ENCODE measurements around the gene NR1D2. TPM values are rescaled to one million over a fixed set of nuclear protein-coding genes. Genes with fewer than 3 reads are reported as not detected.
"Not testable (repeated sequence)": the region's sequence is repeated elsewhere in the genome, so short reads cannot be mapped to it uniquely, and the experiment has no call there.

Gene NR1D2
- total RNA-seq (2014; rRNA removed; shearing (Covaris generic)): 27.6 and 35.2 TPM in 2 replicates

DNA sequence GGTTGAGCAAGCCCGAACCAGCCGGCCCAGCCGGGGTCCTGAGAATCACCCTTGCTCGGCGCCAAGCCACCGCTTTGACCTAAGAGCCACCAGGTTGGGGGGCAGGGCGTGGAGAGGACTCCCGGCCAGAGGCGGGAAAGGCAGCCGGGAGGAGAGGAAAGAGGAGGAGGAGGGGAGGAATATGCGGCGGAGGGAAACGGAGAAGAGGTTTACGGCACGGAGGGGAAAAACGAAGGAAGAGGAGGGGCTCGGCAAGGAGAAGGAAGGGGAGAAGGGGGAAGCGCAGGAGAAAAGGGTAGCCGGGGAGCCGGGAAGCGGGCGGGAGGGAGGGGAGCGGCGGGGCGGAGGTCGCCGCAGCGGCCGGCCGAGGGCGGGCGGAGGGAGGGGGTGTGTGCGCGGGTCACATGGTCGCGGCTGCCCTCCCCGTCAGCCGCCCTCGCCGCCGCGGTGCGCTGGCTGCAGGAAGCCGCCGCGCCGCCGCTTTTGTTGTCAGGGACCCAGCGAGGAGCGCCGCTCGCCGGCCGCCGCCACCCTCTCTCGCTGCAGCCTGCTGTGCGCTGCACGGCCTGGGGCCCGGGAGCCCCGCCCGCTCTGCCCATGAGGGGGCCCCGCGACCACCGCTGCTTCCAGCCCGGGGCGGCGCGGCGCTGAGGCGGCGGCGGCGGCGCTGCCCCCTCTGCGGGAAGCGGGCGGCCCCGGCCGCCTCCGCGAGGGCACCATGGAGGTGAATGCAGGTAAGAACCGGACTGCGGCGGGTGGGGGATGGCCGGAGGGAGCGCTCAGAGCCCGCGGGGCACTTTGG, at the start of gene NR1D2:
NR1D2 (plus strand) TSS at position 426 of the 802 bp plus-strand sequence; CDS start at position 719, 293 bp downstream.
- peak; percentile 69 for DNase-seq (ENCODE audit: low spot score)

DNA sequence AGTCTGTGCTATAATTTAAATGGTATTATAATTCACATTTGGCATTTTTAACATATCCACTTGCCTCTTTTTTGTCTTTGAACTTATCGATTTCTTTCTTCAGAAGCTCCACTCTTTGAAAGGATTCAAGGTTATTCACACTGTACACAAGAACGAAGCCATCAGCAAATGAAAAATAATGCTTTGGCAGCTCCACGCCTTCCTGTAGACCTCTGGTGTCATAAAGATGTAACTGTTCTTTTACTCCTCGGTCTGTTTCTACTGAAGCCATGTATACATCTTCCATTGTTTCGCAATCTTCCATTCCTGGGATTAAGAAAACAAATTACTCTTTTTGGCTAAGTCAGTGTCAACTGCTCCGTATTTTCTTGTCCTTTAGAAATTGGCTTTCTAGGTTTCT, 44.3 kb upstream of the NR1D2 start:
- DNase-seq (ENCODE audit: low spot score): no peak

DNA sequence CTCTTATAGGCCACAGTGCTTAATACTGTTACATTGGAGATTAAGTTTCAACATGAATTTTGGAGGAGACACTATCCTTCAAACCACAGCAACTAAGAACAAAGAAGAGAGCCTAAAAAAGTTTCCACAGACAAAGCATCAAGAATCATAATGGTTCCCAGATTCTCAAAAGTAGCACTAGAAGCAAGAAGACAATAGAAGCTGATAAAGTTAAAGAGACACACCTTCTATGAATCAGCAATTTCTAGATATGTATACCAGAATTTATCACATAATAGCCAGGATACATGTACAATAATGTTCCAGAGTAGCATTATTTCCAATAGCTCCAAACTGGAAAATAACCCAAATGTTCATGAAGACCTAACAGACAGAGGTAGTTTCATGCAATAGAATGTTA, 40.5 kb upstream of the NR1D2 start:
- no peak for DNase-seq (ENCODE audit: low spot score)

- DNase-seq (ENCODE audit: low spot score): no peak
Observed at GRCh38 chr3:23909341-23909740, 35.7 kb upstream of the NR1D2 start.

DNA sequence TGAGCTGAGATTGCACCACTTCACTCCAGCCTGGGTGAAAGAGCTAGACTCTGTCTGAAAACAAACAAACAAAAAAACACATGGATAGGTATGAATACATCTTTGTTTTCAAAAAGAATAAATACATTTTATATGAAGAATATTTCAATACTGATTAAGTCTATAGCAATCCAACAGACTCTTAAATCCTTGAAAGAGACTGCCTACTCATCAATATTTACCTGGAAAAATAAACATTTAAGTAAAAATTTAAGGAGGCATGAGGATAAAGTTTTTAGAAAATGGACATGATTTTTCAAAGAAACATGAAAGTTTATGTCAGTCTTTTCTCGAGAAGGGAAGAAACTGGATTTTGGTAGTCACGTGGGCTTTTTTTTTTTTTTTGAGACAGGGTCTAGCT, 33.7 kb upstream of the NR1D2 start:
- no peak for DNase-seq (ENCODE audit: low spot score)

DNA sequence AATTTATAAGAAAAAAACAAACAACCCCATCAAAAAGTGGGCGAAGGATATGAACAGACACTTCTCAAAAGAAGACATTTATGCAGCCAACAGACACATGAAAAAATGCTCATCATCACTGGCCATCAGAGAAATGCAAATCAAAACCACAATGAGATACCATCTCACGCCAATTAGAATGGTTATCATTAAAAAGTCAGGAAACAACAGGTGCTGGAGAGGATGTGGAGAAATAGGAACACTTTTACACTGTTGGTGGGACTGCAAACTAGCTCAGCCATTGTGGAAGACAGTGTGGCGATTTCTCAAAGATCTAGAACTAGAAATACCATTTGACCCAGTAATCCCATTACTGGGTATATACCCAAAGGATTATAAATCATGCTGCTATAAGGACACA, 32.8 kb upstream of the NR1D2 start:
- not testable (repeated sequence) for DNase-seq (ENCODE audit: low spot score)

DNA sequence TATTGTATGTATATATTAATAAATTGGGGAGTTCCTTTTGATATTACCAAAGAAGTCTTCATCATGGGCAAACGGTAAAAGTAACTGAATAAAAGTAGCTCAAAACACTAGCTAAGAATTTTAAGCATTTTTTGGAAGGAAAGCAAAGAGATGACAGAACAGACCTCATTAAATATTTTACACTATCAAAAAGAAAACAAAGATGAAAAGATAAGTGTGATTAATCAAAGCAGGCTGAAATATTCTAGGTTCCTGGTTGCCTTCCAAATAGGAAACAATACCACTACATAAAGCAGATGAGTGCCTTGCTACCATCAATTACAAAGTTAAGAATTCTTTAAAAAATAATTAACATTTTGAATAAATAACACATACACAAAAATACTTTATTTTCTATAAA, 31.9 kb upstream of the NR1D2 start:
- no peak for DNase-seq (ENCODE audit: low spot score)

GRCh38 chr3:23913873-23914743, 31.0 kb upstream of the NR1D2 start:
- no peak for DNase-seq (ENCODE audit: low spot score)

- peak; percentile 16 for DNase-seq (ENCODE audit: low spot score)
Observed at GRCh38 chr3:23915537-23916108, 29.5 kb upstream of the NR1D2 start.

DNA sequence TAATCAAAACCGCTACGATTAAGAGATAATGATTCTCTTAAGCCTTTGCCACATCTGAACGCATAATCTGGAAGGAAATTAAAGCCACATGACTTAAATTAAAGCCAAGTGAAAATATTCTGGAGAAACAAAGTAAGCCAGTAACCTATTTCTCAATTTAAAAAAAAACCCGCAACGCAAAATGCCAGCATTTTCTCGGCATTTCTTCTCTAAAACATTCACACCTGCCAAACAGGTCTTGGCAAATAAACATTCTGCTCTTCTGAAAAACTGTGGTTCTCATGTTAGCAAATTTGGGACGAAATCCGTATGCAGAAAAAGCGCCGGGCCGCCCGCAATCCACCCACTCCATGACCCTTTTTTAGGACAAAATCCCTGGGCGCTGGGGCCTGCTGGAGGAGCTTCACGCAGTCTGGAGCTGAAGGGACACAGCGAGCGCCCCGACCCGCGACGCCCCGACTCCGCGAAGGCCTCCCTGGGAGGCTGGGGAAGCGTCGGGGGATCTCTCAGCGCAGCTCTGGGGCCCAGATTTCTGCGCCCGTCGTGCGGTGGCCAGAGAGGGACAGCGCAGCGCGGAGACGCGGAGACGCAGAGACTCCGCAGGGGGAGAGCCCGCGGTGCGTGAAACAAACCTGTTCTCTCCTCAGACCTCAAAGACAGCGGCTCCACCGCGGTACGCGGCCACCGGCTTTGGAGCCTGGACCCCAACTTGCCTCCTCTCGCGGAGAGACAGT, 28.8 kb upstream of the NR1D2 start:
- no peak for DNase-seq (ENCODE audit: low spot score)

DNA sequence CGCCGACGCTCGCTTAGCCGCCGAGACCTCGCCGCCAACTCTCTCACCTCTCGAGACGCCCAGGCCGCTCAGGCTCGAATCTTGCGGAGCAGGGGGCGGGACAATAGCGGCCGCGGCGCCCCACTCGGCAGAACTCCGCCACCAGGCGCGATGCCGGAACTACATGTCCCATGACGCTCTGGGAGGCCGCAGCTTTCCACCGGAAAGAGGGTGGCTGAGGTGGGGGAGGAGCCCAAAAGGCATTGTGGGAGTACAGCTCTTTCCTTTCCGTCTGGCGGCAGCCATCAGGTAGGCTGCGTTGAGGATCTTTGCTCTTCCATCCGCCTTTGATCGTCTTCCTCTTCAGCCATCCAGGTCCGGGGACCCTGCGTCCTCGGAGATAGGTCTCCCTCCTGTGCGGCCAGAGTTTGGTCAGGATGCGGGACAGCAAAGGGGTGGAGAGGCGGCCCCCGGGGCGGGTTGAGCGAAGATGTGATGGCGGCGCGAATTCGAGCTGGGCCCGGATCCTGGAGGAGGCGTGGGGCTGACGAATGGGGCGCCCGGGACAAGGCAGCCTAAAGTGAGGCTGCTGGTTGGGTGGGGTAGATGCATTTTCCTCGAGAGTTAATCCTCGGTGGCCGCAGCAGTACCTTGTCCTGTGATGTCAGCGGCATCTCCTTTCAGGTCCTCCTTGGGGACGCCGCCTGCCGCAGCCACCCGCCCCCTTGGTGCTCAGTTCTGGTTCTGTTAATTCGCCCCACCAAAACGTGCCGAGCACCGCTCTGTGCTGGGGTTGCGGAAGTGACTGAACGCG, 28.0 kb upstream of the NR1D2 start, which contains the start of the genes NKIRAS1 and RPL15:
NKIRAS1 (minus strand) TSS at position 105 of the 793 bp plus-strand sequence. CDS start 6,086 bp downstream, outside the sequence.
RPL15 (plus strand) TSS at position 247 of the 793 bp plus-strand sequence. CDS start 728 bp downstream, outside the sequence.
- DNase-seq (ENCODE audit: low spot score): peak; percentile 97

GRCh38 chr3:23917679-23918303, 27.3 kb upstream of the NR1D2 start:
- peak; percentile 38 for DNase-seq (ENCODE audit: low spot score)

GRCh38 chr3:23918331-23918730, 26.8 kb upstream of the NR1D2 start:
- not testable (repeated sequence) for DNase-seq (ENCODE audit: low spot score)

DNA sequence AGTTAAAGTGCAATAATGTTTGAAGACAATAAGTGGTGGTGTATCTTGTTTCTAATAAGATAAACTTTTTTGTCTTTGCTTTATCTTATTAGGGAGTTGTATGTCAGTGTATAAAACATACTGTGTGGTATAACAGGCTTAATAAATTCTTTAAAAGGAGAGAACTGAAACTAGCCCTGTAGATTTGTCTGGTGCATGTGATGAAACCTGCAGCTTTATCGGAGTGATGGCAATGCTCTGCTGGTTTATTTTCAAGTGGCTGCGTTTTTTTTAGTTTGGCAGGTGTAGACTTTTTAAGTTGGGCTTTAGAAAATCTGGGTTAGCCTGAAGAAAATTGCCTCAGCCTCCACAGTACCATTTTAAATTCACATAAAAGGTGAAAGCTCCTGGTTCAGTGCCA, 25.5 kb upstream of the NR1D2 start:
- no peak for DNase-seq (ENCODE audit: low spot score)

GRCh38 chr3:23920151-23920655, 24.9 kb upstream of the NR1D2 start:
- DNase-seq (ENCODE audit: low spot score): no peak

DNA sequence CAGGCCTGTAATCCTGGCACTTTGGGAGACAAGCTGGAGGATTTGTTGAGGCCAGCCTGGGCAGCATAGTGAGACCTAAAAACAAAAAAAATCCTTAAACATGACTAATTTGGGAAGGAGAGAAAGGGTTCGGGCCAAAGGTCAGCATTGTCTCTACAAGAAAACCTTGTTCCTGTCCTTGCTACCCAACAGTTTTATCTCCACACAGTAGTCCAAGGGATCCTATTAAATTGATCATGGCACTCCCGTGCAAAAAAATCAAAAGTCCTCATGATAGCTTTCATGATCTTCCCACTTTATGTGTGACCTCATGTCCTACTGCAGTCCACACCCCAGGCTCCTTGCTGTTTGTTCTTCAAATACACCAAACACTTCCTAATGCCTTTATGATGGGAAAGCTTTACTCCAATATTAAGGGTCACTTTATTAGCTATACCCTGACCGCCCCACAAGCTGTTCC, 24.0 kb upstream of the NR1D2 start:
- DNase-seq (ENCODE audit: low spot score): no peak

- no peak for DNase-seq (ENCODE audit: low spot score)
Observed at GRCh38 chr3:23923786-23924185, 21.3 kb upstream of the NR1D2 start.

GRCh38 chr3:23926246-23926645, 18.8 kb upstream of the NR1D2 start:
- DNase-seq (ENCODE audit: low spot score): no peak

GRCh38 chr3:23926736-23927135, 18.4 kb upstream of the NR1D2 start:
- DNase-seq (ENCODE audit: low spot score): no peak

DNA sequence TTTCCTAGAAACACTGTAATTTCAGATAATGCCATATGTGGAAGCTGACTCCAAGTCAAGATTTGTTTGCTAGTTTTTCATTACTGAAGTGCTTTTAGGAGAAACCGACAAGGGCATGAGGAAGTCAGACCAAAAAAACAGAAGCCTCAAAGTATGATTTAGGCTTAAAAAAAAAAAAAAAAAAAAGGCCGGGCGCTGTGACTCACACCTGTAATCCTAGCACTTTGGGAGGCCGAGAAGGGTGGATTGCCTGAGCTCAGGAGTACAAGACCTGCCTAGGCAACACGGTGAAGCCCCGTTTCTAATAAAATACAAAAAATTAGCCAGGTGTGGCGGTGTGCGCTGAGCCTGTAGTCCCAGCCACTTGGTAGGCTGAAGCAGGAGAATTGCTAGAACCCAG, 16.6 kb upstream of the NR1D2 start:
- no peak for DNase-seq (ENCODE audit: low spot score)
